ENCODE measurements around the gene NECAB3. TPM values are rescaled to one million over a fixed set of nuclear protein-coding genes. Genes with fewer than 3 reads are reported as not detected.

NECAB3 gene
- total and polyA plus RNA-seq, 2 of the 13 experiments (the other 11 are each of a cell fraction or from before 2014, with no cell fraction given) = 61.5 to 65.5 TPM

- TF ChIP-seq ZNF276 (CRISPR knock-in tag; IDR thresholded peaks at IDR 0.05; ENCODE audit: low read depth) (no peak; the same call in 1 of the 2 replicates), IKZF1 (IDR thresholded peaks at IDR 0.05) (no peak), MAFG (CRISPR knock-in tag; IDR thresholded peaks at IDR 0.05) (no peak), SMYD3 (CRISPR knock-in tag; IDR thresholded peaks at IDR 0.05) (no peak), ZNF468 (CRISPR knock-in tag; IDR thresholded peaks at IDR 0.05) (no peak), STAT5B (CRISPR knock-in tag; IDR thresholded peaks at IDR 0.05) (0 out of 2 replicates have a peak, but pooled peaks have one; percentile 54), TAF1 (CRISPR knock-in tag; IDR thresholded peaks at IDR 0.05) (peak; percentile 71), ZNF770 (CRISPR knock-in tag; IDR thresholded peaks at IDR 0.05) (peak; percentile 82), ZNF224 (CRISPR knock-in tag; IDR thresholded peaks at IDR 0.05) (peak; percentile 94), PAF1 (CRISPR knock-in tag; IDR thresholded peaks at IDR 0.05) (no peak), NFRKB (IDR thresholded peaks at IDR 0.05) (no peak), ZNF792 (CRISPR knock-in tag; IDR thresholded peaks at IDR 0.05) (no peak; the same call in 1 of the 2 replicates), ZNF7 (CRISPR knock-in tag; IDR thresholded peaks at IDR 0.05) (no peak), ZNF10 (CRISPR knock-in tag; IDR thresholded peaks at IDR 0.05; ENCODE audit: borderline replicate concordance, low read depth) (no peak), ZNF749 (CRISPR knock-in tag; IDR thresholded peaks at IDR 0.05; ENCODE audit: borderline replicate concordance) (no peak), RBFOX2 (IDR thresholded peaks at IDR 0.05; ENCODE audit: low read depth, low read length) (peak; percentile 85), ZNF124 (CRISPR knock-in tag; IDR thresholded peaks at IDR 0.05) (no peak), SRY (CRISPR knock-in tag; IDR thresholded peaks at IDR 0.05) (peak; percentile 45; the same call in 1 of the 2 replicates), ZNF337 (CRISPR knock-in tag; IDR thresholded peaks at IDR 0.05; ENCODE audit: borderline replicate concordance, low read depth) (no peak; the same call in 1 of the 2 replicates), ZNF75D (CRISPR knock-in tag; IDR thresholded peaks at IDR 0.05; ENCODE audit: borderline replicate concordance) (peak; percentile 78; the same call in 1 of the 2 replicates)
These were observed at the start of gene NECAB3 (continued) for GRCh38 chr20:33674294-33675135.
